Measurements from ENCODE around the gene NCKAP5. TPM values are rescaled to one million over a fixed set of nuclear protein-coding genes. Genes with fewer than 3 reads are reported as not detected.

The NCKAP5 gene
- polyA plus RNA-seq, 3 donors = not detected

DNA sequence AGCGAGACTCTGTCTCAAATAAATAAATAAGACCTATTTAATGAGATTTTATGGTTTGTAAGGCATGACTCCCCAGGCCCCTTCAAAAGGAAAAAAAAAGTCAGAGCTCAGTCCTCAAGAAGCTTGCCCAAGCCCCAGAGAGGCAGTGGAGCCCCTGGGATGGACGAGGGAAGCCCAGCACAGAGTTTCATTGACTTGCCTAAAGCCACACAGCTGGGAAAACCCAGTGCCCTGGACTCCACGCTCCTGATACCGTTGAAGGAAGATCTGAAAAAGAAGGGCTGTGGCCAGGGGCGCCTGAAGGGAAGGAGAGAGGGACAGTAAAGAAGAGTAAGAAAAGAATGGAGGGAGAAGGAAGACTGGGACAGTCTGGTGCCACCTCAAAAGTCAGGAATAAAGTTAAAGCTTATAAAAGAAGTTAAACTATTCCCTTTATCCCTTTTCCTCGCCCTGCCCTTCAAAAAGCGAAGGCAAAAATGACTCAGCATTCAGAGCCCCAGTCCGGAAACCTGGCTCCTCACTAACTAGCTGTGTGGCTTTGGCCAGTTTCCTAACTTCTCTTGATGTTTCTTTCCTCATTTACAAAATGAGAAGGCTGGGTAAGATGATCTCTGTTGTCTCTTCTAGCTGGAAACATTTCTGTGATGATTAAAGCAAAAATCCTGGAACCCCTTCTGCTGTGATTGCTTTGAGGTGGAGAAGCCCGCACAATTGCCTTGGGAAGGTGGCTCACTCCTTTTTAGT lies 945.0 kb downstream of the NCKAP5 start:
- Histone ChIP-seq H3K27me3 (ENCODE audit: control insufficient read depth in 2 of 2, insufficient read depth in 2 of 2, low read length in 2 of 2) (no peaks in the 10 kb centered on the region), H3K9ac (ENCODE audit: insufficient read depth, low read length, poor library complexity, severe bottlenecking) (no peak overlapping the region), H3K27ac (ENCODE audit: low read depth in 1 of 2, low read length in 2 of 2) (no peak overlapping the region), H4K20me1 (ENCODE audit: insufficient read depth, low read length) (no peaks in the 10 kb centered on the region), H3K79me2 (ENCODE audit: insufficient read depth, low read length) (no peaks in the 10 kb centered on the region), H2AFZ (ENCODE audit: insufficient read depth, low read depth, low read length, poor library complexity, severe bottlenecking) (peak overlapping the region; percentile 9), H3K4me1 (ENCODE audit: control insufficient read depth in 1 of 2, insufficient read depth in 2 of 2, low read length in 2 of 2) (peaks cover 9 to 26% of the 10 kb centered on the region in 2 donors), H3K4me3 (replicated peaks in 1 of 3; ENCODE audit: low read depth in 2 of 3, low read length in 3 of 3) (peak overlapping the region in 1 of 3 experiments; percentile 27), H3K9me3 (replicated peaks in 1 of 2; ENCODE audit: control insufficient read depth in 1 of 2, insufficient read depth in 1 of 2, low read length in 2 of 2) (no peaks in the 10 kb centered on the region), H3K4me2 (replicated peaks; ENCODE audit: extremely low read depth, low read length, poor library complexity, severe bottlenecking) (peak overlapping the region; percentile 24), H3K36me3 (replicated peaks in 1 of 2; ENCODE audit: control insufficient read depth in 1 of 2, insufficient read depth in 2 of 2, low read length in 2 of 2) (no peaks in the 10 kb centered on the region)
- H3K36me3 Mint-ChIP-seq = no peaks in the 10 kb centered on the region
- H3K9me3 Mint-ChIP-seq = peaks cover 0 to 8% (median 2%) of the 10 kb centered on the region in 7 donors
- WGBS (ENCODE audit: insufficient coverage) = 56% methylated on average over 6 of the region's 9 CpGs
- TF ChIP-seq, protein P1, sequence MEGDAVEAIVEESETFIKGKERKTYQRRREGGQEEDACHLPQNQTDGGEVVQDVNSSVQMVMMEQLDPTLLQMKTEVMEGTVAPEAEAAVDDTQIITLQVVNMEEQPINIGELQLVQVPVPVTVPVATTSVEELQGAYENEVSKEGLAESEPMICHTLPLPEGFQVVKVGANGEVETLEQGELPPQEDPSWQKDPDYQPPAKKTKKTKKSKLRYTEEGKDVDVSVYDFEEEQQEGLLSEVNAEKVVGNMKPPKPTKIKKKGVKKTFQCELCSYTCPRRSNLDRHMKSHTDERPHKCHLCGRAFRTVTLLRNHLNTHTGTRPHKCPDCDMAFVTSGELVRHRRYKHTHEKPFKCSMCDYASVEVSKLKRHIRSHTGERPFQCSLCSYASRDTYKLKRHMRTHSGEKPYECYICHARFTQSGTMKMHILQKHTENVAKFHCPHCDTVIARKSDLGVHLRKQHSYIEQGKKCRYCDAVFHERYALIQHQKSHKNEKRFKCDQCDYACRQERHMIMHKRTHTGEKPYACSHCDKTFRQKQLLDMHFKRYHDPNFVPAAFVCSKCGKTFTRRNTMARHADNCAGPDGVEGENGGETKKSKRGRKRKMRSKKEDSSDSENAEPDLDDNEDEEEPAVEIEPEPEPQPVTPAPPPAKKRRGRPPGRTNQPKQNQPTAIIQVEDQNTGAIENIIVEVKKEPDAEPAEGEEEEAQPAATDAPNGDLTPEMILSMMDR (IDR thresholded peaks at IDR 0.05) = no peak
- intact Hi-C loops (cut with micrococcal nuclease) = no loop called here
- DNase-seq = peak in 2 of 3 donors; percentile 10 to 18
- peaks cover 24% of the 10 kb centered on the region for H3K4me1 Mint-ChIP-seq
- peaks cover 0 to 9% (median 1%) of the 10 kb centered on the region in 3 donors for H3K27me3 Mint-ChIP-seq (ENCODE audit: low read depth in 3 of 3)
- H3K27ac Mint-ChIP-seq = peak overlapping the region in 2 of 7 donors; percentile 1 to 43
- H3K4me3 Mint-ChIP-seq = no peak overlapping the region

Small RNAs within 50 kb of the gene (small RNA-seq; reads per million reads assigned to genes)
- gene AC016909.1 (ENCODE audit: insufficient read length, low read depth) (not detected), gene RN7SKP154 (ENCODE audit: insufficient read length, low read depth) (not detected), gene RNU6-579P (ENCODE audit: insufficient read length, low read depth) (not detected)
